Left renal pelvis (tissue), 4 donors: ENCODE data around the gene ASMT. TPM values are rescaled to one million over a fixed set of nuclear protein-coding genes. Genes with fewer than 3 reads are reported as not detected.
"Not testable (repeated sequence)": the region's sequence is repeated elsewhere in the genome, so short reads cannot be mapped to it uniquely, and the experiment has no call there.

ENCODE experiments used
- DNase-seq, 4 donors: peaks; one replicate each; pipeline ENCODE4 v3.0.0-alpha.2; 2013; ENCODE audit warnings: low read depth in 4 of 4, low spot score in 3 of 4
- polyA plus RNA-seq, 4 donors: library from polyadenylated mRNA; unstranded; fragments of 120-200 nt; gene quantifications; one replicate each; pipeline ENCODE4 v1.2.1, GENCODE V29; 2013; ENCODE audit not compliant: insufficient read length in 4 of 4

Gene ASMT
- polyA plus RNA-seq, 4 donors = 0.11 to 0.15 (median 0.14) TPM; not detected in 1

DNA sequence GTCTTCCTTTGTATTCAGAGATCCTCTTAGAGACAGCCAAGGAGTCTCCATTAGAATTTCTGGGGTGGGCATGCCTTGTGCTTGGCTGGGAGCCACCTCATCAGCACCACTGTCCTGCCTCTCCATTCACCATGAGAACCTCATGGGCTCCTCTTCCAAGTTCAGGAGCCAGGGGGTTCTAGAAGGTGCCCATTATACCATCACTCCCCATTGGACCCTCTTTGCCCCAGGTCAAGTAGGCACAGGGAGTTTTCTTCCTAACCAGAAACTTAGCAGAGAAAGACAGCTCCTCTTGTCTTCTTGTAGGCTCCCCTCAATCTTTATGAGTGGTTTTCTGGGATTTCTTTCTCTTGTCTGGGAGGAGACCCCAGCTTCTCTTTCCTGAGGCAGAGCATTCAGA, 31.1 kb downstream of the ASMT start:
- DNase-seq = no peak

DNA sequence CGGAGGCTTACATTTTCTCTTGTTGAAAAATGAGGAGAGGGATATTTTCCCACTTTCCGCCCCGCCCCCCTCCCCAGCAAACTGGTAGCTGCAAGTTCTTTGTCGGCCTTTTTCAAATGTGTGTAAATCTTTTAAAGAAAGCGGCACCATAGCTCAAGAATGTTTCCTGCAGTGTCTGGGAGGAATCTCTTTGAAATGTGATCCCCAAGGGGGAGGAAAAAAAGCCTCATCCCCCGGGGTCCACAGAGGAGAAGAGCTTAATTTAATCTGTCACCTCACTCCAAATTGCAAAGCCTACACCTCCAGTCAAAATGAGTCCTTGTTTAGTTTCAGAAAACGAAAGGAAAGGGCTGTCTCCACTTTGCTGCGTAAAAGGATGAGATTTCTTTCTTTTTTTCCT, 34.8 kb downstream of the ASMT start:
- peak in 1 of 4 donors; percentile 77 for DNase-seq

DNA sequence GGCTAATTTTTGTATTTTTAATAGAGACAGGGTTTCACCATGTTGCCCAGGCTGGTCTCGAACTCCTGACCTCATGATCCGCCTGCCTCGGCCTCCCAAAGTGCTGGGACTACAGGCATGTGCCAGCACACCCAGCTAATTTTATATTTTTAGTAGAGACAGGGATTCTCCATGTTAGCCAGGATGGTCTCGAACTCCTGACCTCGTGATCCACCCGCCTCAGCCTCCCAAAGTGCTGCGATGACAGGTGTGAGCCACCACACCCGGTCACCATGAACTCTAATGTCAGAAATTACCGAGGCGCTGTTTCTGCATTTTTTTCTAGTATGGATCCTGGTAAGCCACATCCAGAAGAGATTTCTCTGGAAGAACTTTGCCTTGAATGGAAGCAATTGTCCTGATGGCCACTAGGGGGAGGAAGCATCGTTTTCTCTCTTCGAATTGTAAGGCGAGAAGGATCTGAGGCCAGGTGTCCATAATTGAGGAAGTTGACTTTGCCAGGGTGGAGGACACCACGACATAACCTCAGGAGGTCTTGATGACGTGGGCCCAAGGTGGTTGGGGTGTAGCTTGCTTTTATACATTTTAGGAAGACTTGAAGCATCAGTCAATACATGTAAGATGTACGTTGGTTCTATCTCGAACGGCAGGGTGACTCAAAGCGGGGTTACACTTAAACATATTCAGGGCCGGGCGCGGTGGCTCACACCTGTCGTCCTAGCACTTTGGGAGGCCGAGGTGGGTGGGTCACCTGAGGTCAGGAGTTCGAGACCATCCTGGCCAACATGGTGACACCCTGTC, 37.4 kb downstream of the ASMT start:
- DNase-seq = peak in 1 of 4 donors; percentile 42

DNA sequence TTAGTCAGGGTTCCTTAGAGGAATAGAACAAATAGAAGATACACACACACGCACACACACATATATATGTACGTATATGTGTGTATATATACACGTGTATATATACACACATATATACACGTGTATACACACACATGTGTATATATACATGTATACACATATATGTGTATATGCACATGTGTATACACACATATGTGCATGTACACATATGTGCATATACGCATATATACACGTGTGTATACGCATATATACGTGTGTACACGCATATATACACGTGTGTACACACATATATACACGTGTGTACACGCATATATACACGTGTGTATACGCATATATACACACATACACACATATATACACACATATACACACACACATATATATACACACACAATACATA, 41.5 kb downstream of the ASMT start:
- no peak for DNase-seq

DNA sequence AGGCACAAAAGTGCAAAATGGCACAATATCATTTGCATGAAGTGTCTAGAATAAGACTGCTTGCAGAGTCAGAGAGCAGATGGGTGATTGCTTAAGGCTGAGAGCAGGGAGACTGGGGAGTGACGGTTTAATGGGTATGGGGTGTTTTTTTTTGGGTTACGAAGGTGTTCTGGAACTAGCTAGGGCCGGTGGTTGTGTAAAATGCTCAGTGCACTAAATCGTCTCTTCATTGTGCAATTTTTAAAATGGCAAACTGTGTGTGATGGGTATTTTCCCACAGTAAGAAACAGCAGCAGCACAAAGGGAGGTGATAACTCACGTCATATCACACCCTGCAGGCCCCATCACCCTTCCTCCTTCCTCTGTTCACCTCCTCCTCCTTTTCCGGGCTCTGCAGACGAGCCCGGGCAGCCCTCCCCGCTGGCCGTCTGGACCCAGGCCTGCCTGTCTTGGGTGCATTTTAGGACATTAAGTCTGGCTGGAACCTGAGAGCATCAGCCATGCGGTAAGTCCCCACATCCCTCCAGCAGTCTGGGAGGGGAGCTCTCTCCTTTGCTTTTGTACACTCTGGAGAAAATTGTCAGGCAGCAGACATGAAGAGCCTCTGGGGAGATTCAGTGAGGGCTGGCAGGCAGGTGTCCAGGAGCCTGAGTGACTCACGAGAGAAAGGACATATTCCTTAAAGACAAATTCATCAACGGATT, 42.7 kb downstream of the ASMT start:
- DNase-seq = peak in 1 of 4 donors; percentile 44

DNA sequence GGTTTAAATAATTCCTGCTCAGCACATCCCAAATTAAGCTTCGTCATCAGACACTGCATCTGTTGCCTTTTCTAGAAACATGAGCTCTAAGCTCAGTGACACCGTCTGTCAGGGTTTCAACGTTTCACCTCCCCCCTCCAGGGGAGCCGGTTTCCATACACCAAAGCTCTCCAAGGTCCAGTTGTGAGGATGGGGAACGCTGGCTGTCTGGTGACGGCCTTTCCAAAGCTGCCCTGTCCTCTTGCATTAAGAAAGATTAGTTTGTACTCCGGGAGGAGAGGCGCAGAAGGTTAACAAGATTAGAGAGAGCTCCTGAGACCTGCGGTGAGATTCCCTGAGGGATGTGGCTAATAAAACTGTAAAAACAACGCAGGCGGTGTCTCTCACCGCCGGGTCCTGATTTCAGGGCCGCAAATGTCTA, 43.2 kb downstream of the ASMT start:
- peak in 1 of 4 donors; percentile 39 for DNase-seq

DNA sequence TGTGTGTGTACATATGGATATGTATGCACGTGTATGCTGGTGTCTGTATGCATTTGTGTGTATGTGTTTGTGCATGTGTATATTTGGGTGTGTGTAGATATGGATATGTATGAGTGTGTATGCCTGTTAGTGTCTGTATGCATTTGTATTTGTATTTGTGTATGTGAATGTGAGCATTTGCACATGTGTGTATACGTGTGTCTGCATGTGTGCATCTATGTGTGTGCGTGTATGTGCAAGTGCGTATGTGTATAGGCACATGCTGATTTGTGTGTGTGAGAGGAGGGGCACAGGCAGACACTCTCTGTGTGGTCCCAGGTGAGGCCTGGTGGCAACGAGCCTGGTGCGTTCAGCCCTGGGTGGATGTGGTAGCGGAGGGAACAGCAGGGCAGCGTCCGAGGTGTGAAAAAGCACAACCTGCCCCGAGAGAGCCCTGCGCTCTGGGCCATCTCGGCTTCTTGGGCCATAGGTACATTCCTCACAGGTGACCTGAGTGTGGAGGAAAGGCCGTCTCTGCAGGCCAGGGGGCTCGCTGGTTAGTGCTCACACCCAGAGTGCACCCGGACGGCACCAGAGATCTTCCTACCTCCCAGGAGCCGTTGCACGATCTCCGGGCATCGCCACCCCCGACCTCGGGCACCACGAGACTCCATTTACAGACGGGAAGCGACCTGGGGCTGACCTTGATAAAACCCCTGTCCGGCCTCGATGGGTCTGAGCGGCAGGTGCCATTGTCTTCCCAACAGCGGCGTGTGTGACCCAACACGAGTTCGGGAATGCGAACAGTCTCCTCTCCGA, 45.0 kb downstream of the ASMT start:
- no peak for DNase-seq

DNA sequence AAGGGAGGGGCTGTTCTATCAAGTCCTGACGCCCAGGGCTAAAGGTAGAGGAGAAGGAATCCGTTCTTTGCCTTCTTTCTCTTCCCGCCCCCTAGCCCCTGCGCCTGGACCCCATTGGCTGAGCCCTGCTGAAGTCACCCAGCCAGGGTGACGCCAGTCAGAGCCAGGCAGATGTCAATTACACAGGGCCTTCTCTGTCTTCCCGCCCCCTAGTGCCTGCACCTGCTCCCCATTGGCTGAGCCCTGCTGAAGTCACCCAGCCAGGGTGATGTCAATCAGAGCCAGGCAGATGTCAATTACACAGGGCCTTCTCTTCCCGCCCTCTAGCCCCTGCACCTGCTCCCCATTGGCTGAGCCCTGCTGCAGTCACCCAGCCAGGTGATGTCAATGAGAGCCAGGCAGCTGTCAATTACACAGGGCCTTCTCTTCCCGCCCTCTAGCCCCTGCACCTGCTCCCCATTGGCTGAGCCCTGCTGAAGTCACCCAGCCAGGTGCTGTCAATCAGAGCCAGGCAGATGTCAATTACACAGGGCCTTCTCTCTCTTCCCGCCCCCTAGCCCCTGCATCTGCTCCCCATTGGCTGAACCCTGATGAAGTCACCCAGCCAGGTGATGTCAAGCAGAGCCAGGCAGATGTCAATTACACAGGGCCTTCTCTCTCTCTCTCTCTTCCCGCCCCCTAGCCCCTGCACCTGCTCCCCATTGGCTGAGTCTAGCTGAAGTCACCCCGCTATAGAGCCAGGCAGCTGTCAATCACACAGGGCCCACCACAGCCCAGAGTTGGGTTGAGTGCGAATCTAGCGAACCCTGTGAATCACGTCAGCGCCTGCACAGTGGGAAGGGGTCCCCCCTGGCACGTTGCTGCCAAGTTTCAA, 46.4 kb downstream of the ASMT start:
- no peak for DNase-seq

DNA sequence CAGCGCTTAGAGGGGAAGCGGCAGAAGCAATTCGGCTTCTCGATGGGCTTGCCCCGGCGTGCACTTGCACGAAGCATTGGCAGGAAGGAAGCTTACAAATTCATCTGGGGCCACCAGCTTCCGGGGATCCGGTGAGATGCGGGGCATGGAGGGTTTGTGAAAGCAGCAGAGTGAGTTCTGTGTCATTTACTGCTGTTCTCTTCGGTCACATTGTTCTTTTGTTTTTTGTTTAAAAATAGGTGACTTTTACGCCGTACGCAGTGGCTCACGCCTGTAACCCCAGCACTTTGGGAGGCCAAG, 47.0 kb downstream of the ASMT start:
- no peak for DNase-seq

DNA sequence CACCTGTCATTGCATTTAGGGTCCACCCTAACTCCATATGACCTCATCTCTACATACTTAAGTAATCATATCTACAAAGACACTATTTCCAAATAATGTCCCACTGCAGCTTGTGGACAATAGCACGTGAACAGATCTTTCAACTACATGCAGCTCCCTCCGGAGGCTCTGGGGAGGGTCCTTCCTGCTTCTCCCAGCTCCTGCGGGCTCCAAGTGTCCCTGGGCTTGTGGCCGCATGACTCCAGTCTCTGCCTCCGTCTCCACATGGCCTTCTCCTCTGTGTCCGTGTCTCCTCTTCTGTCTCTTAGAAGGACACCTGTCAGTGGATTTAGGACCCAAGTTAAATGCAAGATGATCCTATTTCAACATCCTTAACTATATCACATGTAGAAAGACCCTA, 52.7 kb downstream of the ASMT start:
- no peak for DNase-seq

DNA sequence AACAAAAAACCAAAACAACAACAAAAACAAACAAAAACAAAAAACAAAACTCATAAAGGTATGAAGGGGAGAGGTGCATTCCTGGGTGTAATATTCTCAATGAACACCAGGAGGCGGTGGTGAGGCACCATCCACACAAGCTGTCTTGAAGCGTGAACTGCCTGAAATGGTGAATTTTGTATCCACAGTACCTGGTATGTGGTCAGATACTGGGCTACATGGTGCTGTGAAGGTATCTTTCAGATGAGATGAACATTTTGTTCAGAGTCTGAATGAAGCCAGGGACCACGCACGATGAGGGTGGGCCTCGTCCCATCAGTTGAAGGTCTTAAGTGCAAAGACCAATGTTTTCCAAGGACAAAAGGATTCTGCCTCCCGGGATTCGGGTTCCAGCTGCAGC, 58.5 kb downstream of the ASMT start:
- no peak for DNase-seq

DNA sequence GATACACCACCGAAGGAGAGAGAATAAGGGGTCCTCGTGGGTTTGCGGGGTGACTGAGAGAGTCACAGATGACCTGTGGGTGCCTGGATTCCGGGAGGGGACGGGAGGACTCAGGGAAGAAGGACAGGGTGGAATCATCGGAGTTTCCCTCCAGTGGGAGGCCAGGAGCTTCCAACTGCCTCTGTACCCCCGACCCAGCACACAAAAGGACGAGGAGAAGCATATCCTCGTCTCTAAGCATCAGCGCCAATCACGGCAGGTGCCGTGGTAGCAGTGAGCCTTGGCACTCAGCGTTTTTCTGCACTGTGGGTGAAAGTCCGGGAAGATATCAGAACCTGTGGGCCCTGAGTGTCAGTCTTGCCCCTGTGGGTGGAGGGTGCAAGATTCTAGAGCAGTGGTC, 62.0 kb downstream of the ASMT start:
- no peak for DNase-seq

DNA sequence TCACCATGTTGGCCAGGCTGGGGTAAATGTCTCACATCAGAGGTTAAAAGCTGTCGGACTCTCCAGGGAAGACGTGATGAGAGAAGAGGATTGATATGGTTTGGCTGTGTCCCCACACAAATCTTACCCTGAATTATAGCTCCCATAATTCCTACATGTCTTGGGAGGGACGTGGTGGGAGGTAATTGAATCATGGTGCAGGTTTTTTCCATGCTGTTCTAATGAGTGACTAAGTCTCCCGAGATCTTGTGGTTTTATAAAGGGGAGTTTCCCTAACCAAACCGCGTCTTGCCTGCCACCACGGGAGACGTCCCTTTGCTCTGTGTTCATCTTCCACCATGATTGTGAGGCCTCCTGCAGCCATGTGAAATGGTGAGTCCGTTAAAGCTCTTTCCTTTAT, 64.4 kb downstream of the ASMT start:
- DNase-seq = no peak

DNA sequence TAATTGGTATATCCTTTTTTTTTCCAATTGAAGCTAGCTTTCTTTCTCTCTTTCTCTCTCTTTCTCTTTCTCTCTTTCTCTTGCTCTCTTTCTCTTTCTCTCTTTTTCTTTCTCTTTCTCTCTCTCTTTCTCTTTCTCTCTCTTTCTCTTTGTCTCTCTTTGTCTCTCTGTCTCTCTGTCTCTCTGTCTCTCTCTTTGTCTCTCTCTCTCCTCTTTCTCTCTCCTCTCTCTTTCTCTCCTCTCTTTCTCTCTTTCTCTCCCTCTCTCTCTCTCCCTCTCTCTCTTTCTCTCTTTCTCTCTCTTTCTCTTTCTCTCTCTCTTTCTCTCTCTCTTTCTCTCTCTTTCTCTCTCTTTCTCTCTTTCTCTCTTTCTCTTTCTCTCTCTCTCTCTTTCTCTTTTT, 66.6 kb downstream of the ASMT start:
- DNase-seq = no peak

DNA sequence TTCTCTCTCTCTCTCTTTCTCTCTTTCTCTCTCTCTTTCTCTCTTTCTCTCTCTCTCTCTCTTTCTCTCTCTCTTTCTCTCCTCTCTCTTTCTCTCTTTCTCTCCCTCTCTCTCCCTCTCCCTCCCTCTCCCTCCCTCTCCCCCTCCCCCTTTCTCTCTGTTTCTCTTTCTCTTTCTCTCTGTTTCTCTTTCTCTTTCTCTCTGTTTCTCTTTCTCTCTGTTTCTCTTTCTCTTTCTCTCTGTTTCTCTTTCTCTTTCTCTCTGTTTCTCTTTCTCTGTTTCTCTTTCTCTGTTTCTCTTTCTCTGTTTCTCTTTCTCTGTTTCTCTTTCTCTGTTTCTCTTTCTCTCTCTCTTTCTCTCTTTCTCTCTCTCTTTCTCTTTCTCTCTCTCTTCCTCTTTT, 67.0 kb downstream of the ASMT start:
- not testable (repeated sequence) for DNase-seq

DNA sequence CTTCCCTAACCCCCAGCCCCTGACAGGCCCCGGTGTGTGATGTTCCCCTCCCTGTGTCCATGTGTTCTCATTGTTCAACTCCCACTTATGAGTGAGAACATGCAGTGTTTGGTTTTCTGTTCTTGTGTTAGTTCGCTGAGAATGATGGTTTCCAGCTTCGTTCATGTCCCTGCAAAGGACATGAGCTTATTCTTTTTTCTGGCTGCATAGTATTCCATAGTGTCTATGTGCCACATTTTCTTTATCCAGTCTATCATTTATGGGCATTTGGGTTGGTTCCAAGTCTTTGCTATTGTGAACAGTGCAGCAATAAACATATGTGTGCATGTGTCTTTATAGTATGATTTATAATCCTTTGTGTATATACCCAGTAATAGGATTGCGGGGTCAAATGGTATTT, 67.6 kb downstream of the ASMT start:
- DNase-seq = not testable (repeated sequence)

DNA sequence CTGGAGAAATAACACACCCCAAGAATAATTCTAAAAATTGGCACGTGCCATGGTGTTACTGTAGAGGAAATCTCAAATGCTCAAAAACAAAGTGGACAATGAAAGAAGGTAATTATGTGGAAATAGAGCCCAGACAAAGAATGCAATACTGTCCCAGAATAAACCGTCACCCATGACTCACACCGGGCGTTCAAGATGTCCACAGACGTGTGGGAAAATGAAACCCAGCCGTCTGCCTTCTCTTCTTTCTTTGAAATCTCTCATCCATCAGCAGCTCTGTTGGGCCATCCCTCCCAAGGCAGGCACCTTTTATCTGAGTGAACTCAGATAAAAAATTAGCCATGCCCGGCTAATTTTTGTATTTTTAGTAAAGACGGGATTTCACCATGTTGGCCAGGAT, 70.0 kb downstream of the ASMT start:
- not testable (repeated sequence) for DNase-seq

DNA sequence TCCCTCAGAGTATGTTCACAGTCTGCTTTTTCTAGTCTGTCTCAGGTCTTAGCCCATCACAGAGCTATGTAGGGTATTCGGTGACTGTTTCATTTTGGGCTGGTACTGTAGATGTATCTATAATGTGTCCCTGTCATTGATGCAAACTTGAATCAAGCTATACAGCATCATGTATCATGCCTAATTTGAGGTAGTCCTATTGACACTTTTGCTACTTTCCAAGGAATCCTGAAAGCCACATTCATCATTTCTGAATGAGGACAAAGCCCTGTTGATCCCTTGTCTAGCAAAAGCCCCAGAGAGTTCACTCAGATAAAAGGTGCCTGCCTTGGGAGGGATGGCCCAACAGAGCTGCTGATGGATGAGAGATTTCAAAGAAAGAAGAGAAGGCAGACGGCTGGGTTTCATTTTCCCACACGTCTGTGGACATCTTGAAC, 70.6 kb downstream of the ASMT start:
- not testable (repeated sequence) for DNase-seq

DNA sequence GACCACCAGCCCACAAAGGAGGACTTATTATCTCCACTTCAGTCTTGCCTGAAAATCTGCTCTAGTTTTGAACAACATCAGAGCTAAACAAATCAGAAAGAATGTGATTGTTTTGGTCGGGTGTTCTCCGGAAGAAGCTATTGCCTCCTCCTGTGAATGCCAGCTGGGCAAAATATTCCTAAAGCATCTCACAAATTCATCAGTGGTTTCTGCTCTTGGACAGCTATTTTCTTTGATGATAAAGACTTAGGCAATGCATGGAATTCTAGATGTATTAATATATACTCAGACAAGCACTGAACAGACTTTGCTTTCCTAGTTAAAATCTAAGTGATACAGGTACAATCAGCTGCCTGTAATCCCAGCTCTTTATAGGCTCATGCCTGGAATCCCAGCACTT, 71.8 kb downstream of the ASMT start:
- no peak for DNase-seq
